Measurements from ENCODE around the gene FOXC2. TPM values are rescaled to one million over a fixed set of nuclear protein-coding genes. Genes with fewer than 3 reads are reported as not detected.
A peak's percentile ranks its signal among the peaks of the same experiment; 100 is the strongest.

FOXC2 gene
- polyA plus RNA-seq, 4 donors: 50.1 to 55.3 (median 52.2) TPM

DNA sequence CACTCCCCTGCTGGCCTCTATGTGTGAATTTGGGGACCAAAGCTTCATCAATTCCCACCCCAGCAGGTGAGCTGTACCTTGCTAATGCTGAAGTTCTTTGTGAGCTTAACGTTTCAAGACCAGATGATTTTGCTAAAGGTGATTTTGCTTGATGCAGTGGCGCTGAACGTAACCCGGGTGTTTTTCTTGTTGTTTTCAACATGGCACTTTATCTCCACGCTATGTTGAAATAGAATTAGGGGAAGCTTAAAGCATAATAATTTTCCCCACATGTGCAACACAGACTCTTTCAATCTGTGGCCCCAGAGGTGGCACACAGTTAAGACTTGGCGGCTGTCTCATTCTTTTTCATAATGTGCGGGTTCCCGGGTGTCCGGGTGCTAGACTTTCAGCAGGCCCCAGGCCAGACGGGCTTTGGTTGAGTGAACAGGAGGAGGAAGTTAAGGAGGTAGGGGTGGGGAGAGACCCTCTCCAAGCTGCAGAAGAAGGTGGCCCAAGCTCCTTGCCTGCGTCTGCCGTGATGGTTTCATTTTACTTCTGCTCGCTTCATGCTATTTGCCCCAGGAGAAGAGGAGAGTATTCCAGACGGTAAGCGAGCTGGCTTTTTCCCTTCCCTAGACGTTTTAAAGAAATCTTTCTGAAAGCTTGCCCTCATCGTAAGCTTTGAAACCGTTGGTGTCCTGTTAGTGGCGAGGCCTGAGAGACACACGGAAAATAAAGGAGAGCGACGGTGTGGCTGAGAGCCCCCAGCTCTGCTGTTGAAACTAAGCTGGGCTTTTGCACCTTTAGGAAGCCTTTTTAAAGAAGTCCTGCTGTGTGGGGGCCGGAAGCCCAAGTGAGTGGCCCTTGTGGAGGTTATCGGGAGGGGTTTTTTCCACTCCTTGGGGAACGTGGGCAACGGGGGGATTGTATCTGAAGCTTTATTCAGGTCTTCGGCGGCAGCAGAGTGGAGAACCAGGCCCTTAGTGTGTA is 4.2 kb downstream of the FOXC2 start:
- no peak for DNase-seq (ENCODE audit: low read depth in 4 of 4, low spot score in 3 of 4)

DNA sequence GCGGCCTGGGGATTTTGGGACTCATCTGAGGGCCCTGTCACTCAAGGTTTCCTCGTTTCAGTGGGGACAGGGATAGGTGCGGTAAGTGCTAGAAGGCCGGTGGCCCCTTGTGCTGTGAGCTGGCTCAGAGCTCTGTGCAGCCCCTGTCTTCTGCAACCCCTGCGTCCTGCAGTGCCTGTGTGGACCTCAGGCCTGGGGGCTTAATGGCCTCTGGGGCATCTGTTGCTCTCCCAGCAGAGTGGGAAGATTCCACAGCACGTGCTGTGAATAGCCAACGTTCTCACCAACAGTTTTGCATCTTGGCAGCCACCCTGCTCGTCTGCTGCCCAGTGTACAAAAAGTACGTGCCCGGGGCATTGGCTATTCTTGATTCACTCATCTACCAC is 4.9 kb downstream of the FOXC2 start:
- no peak for DNase-seq (ENCODE audit: low read depth in 4 of 4, low spot score in 3 of 4)

DNA sequence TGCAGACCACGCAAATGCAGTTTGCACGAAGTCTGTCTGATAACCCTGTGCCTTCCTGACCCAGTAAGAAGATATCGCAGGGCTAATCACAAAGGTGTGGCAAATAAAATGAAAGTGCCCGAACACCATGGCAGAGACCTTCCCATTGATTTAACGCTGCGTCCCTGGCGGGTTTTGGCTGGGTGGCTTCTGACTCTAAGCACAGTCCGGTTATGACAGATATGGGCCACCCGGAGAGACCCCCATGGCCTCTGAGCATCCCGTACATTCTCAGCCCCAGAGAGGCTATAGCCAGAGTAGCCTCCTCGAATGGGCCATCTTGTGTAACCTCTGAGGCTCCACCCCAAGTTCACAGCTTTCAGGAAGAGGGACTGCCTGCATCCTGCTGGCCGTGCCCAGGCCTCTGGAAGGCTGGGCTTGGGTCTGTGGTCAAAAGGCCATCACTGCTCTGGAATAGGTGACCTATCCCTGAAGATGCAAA is 5.5 kb downstream of the FOXC2 start:
- no peak for DNase-seq (ENCODE audit: low read depth in 4 of 4, low spot score in 3 of 4)

DNA sequence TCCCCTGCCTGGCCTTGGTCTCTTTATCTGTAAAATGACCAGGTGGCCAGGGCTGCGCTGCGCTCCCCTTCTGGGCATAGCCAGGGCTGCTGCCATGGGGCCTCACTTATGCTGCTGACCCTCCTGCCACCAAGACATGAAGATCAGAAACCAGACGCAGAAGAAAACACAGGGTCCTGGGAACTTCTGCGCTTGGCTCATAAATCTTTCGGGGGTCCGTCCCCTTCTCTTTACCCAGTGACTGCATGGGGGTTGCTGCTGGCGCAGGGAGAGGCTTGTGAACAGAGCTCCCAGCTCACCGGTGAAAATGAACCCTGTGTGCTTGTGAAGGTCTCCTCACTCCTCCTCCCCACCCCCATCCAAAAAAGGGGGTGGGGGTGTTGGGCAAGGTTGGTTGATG is 6.0 kb downstream of the FOXC2 start:
- DNase-seq (ENCODE audit: low read depth in 4 of 4, low spot score in 3 of 4): no peak

DNA sequence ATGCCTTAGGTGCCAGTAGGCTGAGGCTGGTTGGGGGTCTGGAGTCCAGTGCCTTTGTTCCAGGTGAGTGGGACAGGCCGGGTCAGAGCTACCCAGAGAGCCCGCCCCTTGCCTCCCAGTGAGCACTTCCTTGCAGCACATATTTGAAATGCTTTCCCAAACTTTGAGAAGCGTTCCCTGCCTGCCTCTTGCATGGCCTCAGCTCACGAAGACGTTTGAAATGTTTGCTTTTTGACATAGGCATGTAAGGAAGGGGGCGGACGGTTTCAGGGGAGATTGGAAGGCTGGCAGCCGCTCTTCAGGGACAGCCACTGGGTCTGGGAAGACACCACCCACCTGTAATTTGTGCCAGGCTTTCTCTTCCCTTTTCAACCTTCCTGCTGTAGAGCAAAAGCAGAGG is 6.6 kb downstream of the FOXC2 start:
- DNase-seq (ENCODE audit: low read depth in 4 of 4, low spot score in 3 of 4): no peak

DNA sequence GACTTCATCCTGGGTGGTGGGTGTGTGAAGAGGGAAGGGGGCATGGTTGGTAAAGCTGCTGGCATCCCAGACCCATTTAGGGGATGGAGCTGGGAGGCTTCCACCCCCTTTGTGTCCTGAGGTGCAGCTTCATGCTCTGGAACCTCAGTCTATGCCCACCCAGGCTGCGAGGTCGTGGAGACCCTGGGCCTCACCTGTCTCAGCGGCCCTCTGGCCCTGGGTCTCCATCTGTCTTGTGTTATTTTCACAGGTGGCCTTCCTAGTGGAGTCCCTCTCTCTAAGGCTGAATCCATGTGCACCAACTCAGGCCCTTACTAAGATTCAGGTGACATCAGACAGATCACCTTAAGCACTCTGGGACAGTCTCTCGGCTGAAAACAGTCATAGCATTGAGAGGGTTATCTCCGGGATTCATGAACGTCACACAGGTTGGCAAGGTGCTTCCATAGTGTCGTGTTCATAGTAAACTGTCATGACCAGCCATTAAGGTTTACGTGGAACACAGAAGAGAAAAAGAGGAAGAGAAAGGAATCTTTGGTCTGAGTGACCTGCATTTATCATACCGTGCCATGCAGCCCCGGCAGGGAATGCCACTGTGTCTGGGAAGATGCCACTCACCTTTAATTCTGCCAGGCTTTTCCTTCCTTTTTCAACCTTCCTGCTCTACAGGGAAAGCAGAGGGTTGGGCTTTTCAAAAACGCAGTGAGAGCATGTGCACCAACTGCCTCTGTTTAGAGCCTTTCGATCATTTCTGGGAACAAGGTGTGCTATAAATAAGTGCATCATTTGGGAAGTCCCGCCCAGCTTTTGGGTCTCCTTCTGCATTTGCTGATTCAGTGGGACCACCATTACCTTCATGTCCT is 7.2 kb downstream of the FOXC2 start:
- DNase-seq (ENCODE audit: low read depth in 4 of 4, low spot score in 3 of 4): no peak

DNA sequence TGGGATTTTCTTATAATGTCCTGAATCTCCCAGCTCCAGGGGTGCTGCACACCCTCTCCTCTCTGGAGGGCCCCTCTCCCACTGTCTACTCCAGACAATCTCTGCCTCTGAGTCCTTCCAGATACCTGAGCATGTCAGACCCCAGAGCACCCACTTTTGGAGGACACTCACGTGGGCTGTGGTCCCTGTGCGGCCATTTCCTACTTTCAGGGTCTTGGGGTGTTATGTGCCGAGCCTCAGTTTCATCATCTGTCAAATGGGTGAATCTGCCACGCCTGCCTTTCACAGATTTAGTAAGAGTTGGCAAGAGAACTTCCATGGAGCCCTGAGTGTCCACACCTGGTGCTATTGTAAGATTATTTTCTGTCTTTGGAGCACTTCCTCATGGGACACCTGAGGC is 8.0 kb downstream of the FOXC2 start:
- no peak for DNase-seq (ENCODE audit: low read depth in 4 of 4, low spot score in 3 of 4)

DNA sequence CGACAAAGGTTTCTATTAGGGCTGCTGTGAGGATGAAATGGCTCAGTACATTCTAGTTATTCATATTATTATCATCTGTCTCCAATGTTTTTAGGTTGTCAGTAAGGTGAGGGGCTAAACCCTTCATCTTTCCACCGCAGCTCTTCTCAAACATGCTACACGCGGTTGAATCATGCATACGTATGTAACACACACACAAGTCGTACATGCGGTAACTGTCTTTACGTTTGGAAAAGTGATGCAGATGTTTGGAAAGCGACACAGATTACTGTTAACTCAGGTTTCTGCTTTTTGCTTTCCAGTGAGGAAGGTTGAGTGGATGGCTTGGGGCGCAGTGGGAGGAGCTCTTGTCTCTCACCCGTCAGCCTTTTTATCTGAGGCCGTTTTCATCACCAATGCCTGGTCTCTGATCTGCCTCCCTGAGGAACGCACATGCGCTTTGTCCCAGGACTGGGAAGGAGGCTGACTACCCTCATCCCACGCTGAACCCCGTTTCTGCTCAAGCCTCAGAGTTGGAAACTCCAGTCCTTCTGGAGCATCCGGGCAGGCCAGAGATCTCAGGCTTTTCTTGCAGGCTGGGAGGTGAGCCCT is 8.6 kb downstream of the FOXC2 start:
- no peak for DNase-seq (ENCODE audit: low read depth in 4 of 4, low spot score in 3 of 4)

DNA sequence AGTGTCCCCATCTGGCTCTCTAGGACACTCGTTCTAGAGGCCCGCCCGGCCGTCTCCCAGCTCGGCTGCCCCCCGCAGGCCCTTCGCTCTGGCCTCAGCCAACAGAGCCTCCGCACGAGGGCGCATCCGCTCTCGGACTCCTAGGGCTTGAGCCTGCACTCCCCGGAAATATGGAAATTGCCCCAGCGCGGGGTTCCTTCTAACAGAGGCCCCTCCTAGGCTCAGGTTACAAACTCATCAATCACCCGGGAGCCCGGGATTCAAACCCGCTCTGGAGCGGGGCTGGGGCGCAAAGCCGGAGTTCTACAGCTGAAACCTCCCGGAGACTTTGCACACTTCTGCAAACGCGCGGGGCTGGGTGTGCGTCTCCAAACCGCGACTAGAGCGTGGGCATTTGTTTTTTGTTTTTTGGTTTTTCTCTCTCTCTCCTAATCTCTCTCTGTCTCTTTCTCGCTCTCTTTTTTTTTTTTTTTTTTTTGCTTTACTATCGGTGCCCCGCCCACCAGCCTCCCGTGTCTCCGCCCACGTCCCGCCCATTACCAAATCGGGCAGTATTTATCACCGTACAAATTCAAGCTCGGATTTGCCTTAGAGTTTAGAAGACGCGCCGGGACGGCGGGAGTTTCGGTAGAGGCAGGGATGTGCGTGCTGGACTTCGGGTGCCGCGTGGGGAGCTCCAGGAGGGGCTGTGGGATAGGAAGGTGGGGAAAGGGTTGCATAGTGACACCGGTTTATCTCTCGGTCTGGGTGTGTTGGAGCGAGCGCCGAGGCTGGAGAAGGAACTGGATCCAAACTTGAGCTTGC is 9.3 kb downstream of the FOXC2 start:
- peak in 3 of 4 donors; percentile 84 to 93 (median 89) for DNase-seq (ENCODE audit: low read depth in 4 of 4, low spot score in 3 of 4)

DNA sequence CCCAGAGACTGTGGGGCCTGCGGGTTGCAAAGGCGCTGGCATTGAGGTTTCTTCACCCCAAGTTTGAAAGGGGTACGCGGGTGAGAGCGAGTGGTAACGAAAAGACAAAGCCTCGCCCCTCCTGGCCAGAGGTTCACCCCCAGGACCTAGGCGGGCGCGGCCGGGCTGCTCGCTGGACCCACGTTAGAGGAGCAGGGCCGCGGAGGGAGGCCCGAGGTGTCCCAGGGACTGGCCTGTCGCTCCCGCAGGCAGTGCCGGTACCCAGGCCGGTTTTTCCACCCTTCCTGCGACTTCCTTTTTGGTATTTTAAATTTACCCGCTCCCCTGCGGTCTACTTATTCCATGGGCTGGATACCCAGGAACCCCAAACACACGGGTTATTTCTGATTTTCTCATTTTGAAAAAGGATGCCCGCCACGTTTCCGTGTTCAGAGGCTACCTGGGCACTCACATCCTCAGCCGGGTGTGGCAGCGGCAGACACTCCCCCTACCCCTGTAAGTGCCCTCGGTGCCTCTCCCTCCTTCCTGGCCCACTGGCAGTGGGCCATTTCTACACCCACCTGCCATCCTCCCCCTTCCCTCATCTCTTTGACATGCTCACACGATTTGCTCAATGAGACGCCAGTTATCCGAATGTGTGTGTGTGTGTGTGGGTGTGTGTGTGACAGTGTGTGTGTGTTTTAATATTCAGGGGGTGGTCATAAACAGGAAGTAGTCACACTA is 10.1 kb downstream of the FOXC2 start:
- DNase-seq (ENCODE audit: low read depth in 4 of 4, low spot score in 3 of 4): no peak

DNA sequence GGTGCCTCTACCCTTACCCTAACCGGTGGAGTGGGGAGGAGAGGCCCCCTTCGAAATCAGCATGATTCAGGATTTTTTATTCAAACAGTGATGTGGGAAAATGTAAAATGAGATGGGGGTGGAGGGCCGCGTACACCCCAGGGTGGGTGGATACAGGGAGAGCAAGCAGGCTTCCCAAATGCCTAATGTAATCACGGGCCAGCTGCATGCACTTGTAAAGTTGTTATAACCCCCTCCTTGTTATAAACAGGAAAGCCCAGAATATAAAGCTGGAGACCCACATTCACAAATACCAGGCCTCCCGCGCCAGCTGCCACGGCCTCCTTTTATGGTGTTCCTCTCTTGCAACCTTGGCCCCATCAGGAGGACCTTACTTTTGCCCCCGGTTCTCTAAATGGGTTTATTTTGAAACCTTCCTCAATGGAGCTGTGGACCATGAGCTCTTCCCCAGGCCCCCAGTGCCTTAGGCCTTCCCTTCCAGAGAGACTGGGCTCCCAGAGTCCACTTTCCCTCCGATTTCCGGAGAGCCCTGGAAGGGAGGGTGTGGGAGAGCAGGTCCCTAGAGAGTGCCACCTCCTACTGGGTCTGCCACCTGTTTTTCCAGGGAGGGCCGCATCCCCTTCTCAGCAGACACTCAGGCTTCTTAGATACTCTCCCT is 10.8 kb downstream of the FOXC2 start:
- no peak for DNase-seq (ENCODE audit: low read depth in 4 of 4, low spot score in 3 of 4)

DNA sequence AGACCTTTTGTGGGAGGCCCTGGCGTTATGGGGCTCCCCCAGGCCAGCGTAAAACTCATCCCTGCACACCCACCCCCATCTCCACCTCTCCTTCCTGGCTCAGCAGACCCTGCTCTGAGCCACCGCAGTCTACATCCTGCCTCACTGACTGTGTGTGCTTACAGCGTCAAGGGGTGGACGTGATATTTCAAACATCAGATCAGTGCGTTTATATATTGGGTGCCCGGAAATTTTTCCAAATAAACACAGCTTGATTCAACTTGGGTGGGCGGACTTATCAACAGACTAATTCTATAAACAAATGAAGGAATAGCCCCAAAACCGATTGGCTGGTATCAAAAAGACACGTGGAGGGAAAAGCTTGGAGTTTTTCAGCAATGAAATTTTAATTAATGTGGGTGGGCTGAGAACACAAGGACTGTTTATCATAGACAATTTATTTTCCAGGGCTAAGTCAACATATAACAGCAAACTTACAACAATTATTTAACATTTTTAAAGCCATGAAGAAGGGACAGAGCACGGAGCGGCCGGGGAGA is 11.5 kb downstream of the FOXC2 start, which contains the start of gene FOXL1:
TSS of gene FOXL1 (plus strand) at position 489 of the 539 bp plus-strand sequence. CDS start 175 bp downstream, outside the sequence.
- DNase-seq (ENCODE audit: low read depth in 4 of 4, low spot score in 3 of 4): no peak

DNA sequence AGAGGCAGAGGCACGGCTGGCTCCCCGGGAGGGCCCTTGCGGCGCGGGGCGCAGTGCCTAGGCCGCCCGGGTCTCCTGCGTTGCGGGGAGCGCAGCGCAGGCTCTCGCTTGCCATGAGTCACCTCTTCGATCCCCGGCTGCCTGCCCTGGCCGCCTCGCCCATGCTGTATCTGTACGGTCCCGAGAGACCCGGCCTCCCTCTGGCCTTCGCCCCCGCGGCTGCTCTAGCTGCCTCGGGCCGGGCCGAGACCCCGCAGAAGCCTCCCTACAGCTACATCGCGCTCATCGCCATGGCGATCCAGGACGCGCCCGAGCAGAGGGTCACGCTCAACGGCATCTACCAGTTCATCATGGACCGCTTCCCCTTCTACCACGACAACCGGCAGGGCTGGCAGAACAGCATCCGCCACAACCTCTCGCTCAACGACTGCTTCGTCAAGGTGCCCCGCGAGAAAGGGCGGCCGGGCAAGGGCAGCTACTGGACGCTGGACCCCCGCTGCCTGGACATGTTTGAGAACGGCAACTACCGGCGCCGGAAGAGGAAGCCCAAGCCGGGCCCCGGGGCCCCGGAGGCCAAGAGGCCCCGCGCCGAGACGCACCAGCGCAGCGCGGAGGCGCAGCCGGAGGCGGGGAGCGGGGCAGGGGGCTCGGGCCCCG is 12.1 kb downstream of the FOXC2 start:
- DNase-seq (ENCODE audit: low read depth in 4 of 4, low spot score in 3 of 4): no peak

DNA sequence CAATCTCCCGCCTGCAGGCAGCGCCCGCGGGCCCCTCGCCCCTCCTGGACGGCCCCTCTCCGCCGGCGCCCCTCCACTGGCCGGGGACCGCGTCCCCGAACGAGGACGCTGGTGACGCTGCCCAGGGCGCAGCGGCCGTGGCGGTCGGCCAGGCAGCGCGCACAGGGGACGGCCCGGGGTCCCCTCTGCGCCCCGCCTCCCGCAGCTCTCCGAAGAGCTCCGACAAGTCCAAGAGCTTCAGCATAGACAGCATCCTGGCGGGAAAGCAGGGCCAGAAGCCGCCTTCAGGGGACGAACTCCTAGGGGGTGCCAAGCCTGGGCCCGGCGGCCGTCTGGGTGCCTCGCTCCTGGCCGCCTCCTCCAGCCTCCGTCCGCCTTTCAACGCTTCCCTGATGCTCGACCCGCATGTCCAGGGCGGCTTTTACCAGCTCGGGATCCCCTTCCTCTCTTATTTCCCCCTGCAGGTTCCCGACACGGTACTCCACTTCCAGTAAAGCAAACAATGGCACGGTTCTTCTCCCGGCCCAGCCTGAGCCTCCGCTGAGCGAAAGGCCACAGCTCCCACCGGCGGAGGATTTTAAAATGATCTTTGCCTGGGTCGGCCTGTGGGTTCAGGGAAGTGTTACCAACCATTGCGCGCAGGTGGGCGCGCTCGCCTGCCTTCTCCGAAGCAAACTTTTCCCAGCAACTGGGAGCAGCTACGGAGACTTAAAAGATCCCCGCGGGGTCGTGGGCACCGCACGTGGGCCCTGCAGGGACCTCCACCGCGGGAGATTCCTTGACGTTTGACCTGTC is 12.8 kb downstream of the FOXC2 start:
- no peak for DNase-seq (ENCODE audit: low read depth in 4 of 4, low spot score in 3 of 4)

DNA sequence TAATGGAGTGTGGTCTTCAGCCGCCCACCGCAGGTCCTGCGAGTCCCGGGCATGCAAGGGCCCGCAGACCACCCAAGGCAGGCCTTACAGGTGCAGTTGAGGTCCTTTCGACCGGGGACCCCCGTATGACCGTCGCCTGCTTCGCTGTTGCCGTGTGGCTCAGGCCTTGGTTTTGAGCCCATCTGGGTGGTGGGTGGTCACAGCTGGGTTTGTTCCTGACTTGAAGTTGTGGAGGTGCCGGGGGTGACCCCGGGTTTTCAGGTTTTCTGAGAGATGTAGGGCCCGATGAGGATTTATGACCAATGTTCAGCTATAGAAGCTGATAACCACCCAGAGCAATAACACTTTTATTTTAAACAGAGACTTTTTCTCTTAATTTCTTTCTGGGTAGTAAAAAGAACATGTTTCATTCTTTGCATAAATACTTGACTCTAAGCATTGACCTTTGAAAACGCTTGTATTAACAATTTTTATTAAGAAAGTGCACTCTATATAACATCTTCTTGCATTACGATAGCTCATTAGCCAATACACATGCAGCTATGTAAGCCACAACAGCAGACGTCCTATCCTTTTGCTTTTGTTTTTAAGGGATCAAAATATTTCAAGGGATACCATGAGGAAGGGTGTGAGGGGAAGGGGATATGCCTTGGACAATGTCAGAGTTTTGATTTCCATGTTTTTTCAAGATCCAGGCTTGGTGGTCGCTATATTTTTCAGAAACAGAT is 13.6 kb downstream of the FOXC2 start:
- DNase-seq (ENCODE audit: low read depth in 4 of 4, low spot score in 3 of 4): no peak

DNA sequence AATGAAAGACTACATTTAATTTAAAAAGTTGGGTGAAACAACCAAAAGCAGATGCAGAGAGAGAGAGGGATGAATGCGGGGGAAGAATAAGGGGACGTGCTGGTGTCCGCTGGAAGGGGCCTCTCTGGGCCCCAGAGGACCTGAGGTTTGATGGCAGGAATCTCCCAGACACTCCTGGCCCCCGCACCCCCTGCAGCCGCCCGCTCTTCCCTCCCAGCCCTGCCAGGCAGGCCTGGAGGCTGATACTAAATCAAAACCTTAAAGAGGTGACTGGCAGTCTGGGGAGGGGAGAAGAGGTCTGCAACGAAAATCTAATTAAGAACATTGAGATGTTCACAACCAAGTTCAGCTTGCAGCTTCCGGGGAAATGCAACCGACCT is 14.2 kb downstream of the FOXC2 start:
- DNase-seq (ENCODE audit: low read depth in 4 of 4, low spot score in 3 of 4): no peak

DNA sequence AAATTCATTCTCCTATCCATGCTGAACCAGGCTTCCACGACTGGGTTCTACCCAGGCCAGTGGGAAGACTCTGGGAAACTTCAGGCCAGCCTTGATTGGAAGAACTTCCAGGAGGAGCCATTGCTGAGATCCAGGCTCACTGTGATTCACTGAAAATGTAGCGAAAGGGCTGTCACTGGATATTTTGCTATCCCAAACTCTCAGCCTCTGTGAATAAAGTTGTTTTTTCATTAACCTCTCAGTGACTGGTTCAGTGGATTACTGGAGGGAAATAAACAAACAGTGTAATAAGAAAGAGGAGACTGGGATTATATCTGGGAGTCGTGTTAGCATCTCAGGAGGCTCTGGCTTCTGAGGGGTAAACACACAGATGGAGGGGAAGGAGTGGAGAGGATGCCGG is 14.8 kb downstream of the FOXC2 start:
- no peak for DNase-seq (ENCODE audit: low read depth in 4 of 4, low spot score in 3 of 4)
